WI38 (cell line): Measurements from ENCODE around the gene ROR2.

ENCODE experiments used
- H3K4me3 ChIP-seq: 2 replicates; pipeline ENCODE4 v1.5.1; 2011; ENCODE audit warnings: low read depth, mild to moderate bottlenecking, control low read depth, low read length
- TF ChIP-seq, protein P1 (sequence below): IDR thresholded peaks from 2 replicates; pipeline ENCODE4 v1.5.1; 2012; ENCODE audit warnings: low read depth, mild to moderate bottlenecking, control low read depth, low read length

ROR2 gene

DNA sequence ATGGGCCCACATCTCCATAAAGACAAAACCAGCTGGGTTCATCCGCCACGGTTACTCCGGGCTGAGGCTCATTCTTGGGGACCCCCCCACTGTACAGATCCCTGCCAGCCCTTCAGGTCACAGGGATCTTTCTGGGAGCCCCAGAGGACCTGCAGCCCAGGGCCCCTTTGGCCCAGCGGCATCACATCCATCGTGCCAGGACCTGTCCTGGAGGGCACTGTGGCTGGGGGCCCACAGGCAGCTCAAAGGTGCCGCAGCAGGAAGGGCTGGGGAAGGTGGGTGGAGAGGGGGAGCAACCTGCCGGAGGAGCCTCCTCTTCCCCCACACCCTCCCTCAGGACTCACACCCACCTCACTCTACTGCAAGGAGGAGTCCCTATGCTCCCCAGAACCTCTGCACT, 252.8 kb downstream of the ROR2 start:
- no peak overlapping the region for H3K4me3 ChIP-seq

GRCh38 chr9:91694081-91694870, 255.8 kb downstream of the ROR2 start:
- TF ChIP-seq, protein P1, sequence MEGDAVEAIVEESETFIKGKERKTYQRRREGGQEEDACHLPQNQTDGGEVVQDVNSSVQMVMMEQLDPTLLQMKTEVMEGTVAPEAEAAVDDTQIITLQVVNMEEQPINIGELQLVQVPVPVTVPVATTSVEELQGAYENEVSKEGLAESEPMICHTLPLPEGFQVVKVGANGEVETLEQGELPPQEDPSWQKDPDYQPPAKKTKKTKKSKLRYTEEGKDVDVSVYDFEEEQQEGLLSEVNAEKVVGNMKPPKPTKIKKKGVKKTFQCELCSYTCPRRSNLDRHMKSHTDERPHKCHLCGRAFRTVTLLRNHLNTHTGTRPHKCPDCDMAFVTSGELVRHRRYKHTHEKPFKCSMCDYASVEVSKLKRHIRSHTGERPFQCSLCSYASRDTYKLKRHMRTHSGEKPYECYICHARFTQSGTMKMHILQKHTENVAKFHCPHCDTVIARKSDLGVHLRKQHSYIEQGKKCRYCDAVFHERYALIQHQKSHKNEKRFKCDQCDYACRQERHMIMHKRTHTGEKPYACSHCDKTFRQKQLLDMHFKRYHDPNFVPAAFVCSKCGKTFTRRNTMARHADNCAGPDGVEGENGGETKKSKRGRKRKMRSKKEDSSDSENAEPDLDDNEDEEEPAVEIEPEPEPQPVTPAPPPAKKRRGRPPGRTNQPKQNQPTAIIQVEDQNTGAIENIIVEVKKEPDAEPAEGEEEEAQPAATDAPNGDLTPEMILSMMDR: no peak

More for the DNA sequence above, 252.8 kb downstream of the ROR2 start:
- TF ChIP-seq, protein P1: no peak

DNA sequence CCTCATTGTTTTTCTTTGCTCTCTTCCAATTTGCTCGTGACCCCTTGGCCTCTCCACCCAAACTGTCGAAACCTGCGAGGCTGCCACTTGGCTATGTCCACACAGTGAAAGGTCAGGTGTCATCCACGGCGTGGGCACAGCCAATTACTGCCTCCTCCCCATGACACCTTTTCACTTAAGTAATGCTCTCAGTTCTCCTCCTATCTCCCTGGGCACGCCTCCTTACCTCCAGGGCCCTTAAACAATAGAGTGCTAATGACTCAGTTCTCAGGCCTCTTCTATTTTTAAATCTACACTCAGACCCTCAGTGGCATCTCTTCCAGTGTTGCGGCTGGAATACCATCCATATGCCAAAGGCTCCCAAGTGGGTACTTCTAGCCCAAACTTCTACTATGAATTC, 256.8 kb downstream of the ROR2 start:
- no peak overlapping the region for H3K4me3 ChIP-seq
- TF ChIP-seq, protein P1: no peak

More at GRCh38 chr9:91694081-91694870, 255.8 kb downstream of the ROR2 start:
- no peak overlapping the region for H3K4me3 ChIP-seq

- no peak overlapping the region for H3K4me3 ChIP-seq
- TF ChIP-seq, protein P1: no peak
Observed at GRCh38 chr9:91690540-91691249, 259.3 kb downstream of the ROR2 start.

- H3K4me3 ChIP-seq: no peak overlapping the region
- TF ChIP-seq, protein P1: no peak
Observed at GRCh38 chr9:91689006-91689405, 261.0 kb downstream of the ROR2 start.

GRCh38 chr9:91683269-91683668, 266.8 kb downstream of the ROR2 start:
- no peak overlapping the region for H3K4me3 ChIP-seq
- TF ChIP-seq, protein P1: no peak

- H3K4me3 ChIP-seq: no peak overlapping the region
- TF ChIP-seq, protein P1: no peak
Observed at GRCh38 chr9:91682806-91683205, 267.2 kb downstream of the ROR2 start.
